DMS 273 treated with DMSO at 0.1 percent for 48 hours (cell line): Measurements from ENCODE around the gene ZBTB24.

ENCODE experiments used
- DNase-seq: peaks from one replicate; lab custom pipeline; 2025; lab: John Stamatoyannopoulos, UW

ZBTB24 gene

GRCh38 chr6:109449795-109450673, 33.0 kb downstream of the ZBTB24 start:
- no peak for DNase-seq

DNA sequence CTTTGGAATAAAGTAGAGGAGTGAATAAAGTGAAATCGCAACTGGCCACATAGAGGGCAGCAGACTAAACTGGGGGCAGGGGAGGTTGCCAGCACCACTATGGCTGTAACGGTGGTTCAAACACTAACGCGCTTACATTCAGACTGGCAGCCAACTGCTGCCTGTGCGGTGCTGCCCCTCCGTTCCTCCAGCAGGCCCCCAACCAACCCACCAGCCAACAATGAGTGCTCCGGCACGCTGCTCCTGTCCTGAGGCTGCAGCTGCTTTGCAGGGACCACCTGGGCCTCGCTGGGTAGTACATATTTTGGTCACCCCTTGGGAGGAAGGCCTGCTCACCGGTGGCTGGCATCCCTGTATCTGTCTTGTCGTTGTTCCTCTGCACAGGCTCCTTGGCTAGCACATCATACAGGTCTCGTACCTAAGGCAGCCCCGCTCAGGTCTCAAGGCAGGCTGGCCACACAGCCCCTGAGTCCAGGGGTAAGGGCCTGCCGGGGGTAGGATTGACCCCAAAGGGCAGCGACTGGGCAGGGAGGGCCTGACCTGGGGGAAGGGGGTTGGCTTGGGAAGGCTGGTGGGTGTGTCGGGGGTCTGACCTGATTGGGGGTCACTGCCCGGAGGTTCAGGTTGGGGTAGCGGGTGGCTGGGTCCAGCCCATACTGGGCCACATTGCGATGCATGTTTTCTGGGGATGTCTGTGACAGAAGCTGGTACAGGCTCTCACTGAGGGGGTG, 33.8 kb downstream of the ZBTB24 start:
- no peak for DNase-seq

DNA sequence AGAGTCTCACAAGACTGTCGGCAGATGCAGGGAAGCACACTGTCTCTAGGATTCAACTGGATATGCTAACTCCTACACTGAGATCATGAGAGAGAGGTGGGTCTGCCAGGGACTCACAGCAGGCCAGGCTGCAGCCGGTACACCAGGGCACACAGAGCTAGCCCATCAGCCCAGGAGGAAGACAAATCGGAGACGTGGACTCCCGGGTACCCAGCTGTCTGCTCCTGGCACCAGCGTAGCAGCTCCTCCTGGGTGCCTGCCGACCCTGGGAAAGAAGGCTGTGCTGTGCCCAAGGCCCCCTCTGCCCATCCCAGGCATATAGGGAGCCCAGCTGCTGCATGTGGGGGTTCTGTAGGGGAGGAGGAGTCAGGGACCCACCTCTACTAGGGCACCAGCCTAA, 34.4 kb downstream of the ZBTB24 start:
- no peak for DNase-seq

GRCh38 chr6:109447878-109448555, 35.0 kb downstream of the ZBTB24 start:
- no peak for DNase-seq

DNA sequence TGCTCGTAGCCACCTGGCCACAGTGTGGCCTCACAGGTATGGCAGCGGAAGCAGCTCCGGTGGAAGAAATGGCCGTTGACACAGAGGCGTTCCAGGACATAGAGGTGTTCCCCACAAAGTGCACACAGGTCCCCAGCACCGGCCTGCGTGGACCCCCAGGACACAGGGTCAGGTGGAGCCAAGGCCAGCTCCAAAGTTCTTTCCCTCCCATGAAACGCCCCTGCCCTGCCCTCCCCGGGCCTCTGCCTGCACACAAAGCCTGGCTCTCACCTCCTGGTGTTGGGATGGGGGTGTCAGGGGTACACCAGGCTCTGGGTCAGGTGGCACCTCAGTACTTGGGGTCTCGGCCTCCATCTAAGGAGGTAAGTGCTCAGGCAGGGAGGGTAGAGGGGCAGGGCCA, 35.9 kb downstream of the ZBTB24 start:
- no peak for DNase-seq

DNA sequence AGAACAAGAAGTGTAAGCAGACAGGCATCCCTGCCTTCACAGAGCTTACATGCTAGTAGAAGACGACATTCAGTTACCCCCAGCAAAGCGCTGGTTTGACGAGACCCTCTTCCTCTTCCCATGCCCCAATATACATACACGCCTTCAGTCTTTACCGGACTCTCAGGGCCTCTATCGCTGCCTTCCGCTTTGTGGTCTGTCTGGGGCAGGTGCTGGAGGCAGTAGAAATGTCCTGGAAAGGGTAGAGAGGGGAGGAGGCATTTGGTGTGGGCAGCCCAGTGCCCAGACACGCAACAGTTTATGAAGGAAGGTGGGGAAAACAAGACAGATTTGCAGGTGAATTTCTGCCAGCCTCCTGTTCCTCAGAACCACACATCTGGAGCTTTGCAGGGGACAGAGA, 36.5 kb downstream of the ZBTB24 start:
- DNase-seq: no peak

DNA sequence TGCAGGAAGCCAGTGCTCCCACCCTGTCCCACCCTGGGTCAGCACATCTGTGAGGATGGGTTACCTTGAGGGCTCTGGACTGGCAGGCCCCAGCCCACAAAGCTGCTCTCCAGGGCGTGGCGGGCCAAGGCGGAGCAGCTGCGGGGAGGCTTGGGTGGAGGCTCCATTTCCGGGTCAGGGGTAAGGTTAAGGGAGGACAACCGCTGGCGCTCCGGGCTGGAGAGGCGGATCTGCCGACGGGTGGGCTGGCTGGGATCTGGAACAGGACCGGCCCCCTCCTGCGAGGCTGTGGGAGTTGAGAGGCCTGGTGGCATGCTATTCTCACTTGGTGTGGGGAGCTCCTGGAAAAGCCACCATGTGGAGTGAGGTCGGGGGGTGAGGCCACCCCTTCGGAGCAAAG, 36.9 kb downstream of the ZBTB24 start:
- no peak for DNase-seq

DNA sequence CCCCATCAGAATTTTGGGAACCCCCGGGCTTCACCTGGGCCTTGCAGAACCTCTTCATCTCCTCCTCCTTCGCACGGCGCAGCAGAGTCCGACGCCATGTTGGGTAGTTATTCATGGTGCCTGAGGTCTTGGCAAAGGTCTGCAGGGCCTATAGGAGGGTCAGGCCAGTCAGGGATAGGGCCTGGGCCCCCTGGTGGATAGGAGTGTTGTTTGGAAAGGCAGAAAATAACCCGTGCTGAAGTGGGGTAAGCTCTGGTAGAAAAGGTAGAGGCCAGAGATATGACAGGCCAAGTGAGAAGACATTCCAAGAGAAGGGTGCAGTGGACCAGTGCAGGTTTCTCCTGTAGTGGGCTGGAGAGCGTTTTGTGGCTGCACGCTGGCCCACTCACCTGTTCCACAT, 37.6 kb downstream of the ZBTB24 start:
- DNase-seq: no peak

GRCh38 chr6:109443425-109443950, 39.5 kb downstream of the ZBTB24 start:
- no peak for DNase-seq

DNA sequence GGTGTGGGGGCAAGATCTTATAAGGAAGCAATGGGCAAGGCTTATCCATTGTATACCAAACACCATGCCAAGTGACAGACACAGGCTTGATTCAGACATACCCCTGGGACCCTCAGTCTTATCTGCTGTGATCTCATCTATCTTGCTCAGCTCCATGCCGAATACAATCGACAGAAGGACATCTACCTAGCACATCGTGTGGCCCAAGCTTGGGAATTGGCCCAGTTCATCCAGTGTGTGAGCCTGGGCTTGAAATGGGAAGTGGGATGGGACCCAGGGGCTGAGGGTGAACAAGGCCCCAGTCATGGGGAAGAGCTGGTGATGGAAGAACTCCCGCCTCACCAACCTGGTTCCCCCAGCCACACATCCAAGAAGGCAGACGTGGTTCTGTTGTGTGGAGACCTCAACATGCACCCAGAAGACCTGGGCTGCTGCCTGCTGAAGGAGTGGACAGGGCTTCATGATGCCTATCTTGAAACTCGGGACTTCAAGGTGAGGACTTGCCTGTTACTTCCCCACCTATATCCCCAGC, 40.6 kb downstream of the ZBTB24 start:
- DNase-seq: no peak

DNA sequence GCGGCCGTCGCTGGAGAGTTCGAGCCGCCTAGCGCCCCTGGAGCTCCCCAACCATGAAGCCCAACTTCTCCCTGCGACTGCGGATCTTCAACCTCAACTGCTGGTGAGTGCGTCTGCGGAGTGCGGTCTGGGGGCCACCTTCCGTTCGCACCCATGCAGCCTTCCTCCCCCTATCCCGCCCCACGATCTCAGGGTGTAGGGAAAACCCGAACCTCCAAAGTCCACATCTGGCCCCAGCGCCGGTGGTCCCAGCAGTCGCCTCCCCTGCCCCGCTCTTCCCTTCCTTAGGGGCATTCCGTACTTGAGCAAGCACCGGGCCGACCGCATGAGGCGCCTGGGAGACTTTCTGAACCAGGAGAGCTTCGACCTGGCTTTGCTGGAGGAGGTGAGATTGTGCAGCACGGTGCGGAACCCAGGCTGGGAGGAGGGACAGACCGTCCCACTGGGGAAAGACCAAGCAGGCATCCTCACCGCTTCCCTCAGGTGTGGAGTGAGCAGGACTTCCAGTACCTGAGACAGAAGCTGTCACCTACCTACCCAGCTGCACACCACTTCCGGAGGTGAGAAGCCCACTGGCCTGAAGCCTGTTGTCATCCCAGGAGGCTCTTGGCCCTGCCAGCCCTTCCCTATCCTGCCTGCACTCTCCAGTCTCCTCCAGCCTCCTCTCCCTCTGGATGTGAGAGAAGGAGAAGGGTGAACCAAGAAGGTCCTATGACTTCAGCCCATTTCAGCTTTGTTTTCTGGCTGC, 41.8 kb downstream of the ZBTB24 start:
- DNase-seq: no peak

GRCh38 chr6:109440331-109441068, 42.5 kb downstream of the ZBTB24 start, which contains the start of the genes PPIL6 and SMPD2:
PPIL6 (minus strand) TSS chr6:109440628; CDS start chr6:109440590, 38 bp downstream.
SMPD2 (plus strand) TSS chr6:109440724; CDS start chr6:109441122, 398 bp downstream.
- peak; percentile 72 for DNase-seq

GRCh38 chr6:109436041-109436440, 47.0 kb downstream of the ZBTB24 start:
- DNase-seq: no peak

- no peak for DNase-seq
Observed at GRCh38 chr6:109434456-109434855, 48.6 kb downstream of the ZBTB24 start.

DNA sequence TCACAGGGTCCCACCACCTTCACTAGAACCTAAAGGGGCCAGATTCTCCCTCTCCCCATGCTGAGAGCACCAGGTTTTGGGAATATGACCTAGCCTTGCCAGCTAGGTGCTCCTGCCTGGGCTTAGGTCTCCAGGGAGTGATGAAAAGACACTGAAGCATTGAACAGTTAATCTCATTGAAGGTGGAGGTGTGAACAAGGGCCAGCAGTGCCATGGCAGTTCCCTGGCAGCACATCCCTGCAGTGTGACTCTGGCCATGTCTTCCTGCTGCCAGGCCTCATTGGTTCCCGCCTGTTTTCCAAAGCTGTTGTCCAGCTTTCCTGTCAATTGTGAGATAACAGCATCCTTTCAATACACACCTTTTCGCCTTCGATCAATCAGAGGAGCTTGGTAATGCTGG, 53.5 kb downstream of the ZBTB24 start:
- DNase-seq: no peak

DNA sequence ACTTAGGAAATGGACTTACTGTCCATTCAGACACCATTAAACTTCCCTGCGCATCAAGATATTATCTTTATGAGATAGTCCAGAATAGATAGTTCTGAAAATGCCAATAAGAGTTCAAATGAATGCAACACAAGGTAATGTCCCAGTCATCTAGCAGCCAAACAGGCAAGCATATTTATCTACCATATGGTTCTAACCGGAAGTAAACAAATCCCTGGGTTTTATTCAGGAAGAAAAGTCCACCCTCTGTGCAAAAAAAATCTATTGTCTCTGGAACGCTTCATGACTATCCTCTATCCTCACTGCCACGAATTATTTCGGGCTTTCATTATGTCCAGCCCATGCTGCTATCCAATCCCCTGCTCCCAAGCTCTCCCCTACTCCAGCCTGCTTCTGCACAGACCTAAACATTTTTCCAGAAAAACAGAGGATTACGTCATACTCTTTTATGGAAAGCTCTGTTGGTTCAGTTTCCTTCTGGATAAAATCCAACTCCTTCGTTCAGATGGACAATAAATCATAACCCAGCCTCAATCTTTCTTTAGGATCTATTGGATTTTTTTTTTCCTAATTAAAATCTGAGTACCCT, 54.0 kb downstream of the ZBTB24 start:
- no peak for DNase-seq

DNA sequence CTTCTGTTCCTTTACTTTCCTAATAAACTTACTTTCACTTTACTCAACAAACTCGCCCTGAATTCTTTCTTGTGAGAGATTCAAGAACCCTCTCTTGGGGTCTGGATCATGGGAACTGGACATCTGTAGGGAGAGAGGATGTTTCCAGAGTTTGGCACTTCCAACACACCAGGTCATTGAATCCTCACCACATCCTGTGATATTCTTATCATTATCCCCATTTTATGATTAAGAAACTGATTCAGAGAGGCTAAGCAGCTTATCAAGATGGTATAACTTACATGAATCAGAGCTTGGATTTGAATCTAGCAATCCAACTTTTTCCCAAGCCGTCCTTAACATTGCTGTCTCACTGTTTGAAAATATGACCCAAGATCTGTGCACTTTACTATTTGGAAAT, 58.1 kb downstream of the ZBTB24 start:
- DNase-seq: no peak

DNA sequence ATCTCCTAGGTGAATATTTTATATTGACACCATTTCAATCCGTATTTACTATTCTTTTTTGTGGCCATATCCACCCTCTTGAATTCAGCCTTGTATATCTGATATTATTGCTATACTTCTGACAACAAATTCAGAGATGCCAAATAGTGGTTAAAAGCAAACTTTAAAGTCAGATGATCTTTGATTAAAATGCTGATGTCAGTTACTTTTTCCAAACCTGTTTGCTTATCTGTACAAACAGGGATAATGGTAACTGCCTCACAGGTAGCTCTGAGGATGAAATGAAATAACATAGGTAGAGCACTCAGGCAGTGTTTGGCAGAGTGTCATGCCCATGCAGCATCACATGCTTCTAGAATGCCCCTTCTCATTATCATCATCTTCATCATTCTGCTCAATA, 61.8 kb downstream of the ZBTB24 start:
- DNase-seq: no peak

DNA sequence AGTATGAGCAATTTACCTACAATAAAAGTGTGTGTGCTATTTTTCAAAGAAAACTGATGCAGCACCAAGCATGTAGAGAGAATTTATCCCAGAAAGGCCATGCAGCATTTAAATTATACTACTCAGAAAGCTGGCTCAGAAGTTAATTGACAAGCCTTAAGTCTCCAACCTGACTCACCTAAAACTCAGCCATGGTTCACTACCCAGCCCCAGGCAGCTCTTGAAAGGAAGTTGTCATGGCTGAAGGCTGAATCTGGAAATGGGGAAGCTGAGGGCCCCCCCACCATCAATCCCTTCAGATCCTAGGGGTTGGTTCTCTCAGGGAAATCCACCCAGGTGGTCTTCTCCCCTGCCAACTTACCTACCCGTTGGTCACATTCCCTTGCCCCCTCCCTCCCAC, 62.3 kb downstream of the ZBTB24 start:
- no peak for DNase-seq

GRCh38 chr6:109417646-109418045, 65.4 kb downstream of the ZBTB24 start:
- no peak for DNase-seq
